H9 (cell line): ENCODE measurements around the gene TDRD3. TPM values are rescaled to one million over a fixed set of nuclear protein-coding genes. Genes with fewer than 3 reads are reported as not detected.
A peak's percentile ranks its signal among the peaks of the same experiment; 100 is the strongest.

Source experiments
- DNase-seq: peaks from one replicate; pipeline ENCODE4 v3.0.0-alpha.2; 2017
- H2AFZ ChIP-seq: one replicate; pipeline ENCODE4 v1.6.1; 2013; ENCODE audit warnings: mild to moderate bottlenecking, low read length, control low read depth, moderate library complexity
- H2AK5ac ChIP-seq: 2 replicates; pipeline ENCODE4 v1.6.1; 2013; ENCODE audit warnings: low read length, control low read depth, mixed read lengths; ENCODE audit not compliant: insufficient read length
- H2BK120ac ChIP-seq: one replicate; pipeline ENCODE4 v1.6.1; 2013; ENCODE audit warnings: low read depth, mild to moderate bottlenecking, low read length, control low read depth, inconsistent platforms; ENCODE audit not compliant: poor library complexity, severe bottlenecking
- H2BK12ac ChIP-seq: 2 replicates; pipeline ENCODE4 v1.6.1; 2013; ENCODE audit warnings: low read length, control low read depth, mixed read lengths, low read depth; ENCODE audit not compliant: insufficient read length
- H2BK15ac ChIP-seq: 2 replicates; pipeline ENCODE4 v1.6.1; 2013; ENCODE audit warnings: low read depth, low read length, control low read depth
- H2BK20ac ChIP-seq: one replicate; pipeline ENCODE4 v1.6.1; 2013; ENCODE audit warnings: low read depth, mild to moderate bottlenecking, low read length, control low read depth, inconsistent platforms; ENCODE audit not compliant: poor library complexity, severe bottlenecking
- H2BK5ac ChIP-seq: 2 replicates; pipeline ENCODE4 v1.6.1; 2013; ENCODE audit warnings: low read length, control low read depth, mixed read lengths; ENCODE audit not compliant: insufficient read length
- H3K14ac ChIP-seq: 2 replicates; pipeline ENCODE4 v1.6.1; 2013; ENCODE audit warnings: low read length, control low read depth; ENCODE audit not compliant: insufficient read depth
- H3K18ac ChIP-seq: 2 replicates; pipeline ENCODE4 v1.6.1; 2013; ENCODE audit warnings: low read depth, mild to moderate bottlenecking, mixed read lengths, low read length, control low read depth; ENCODE audit not compliant: insufficient read length
- H3K23ac ChIP-seq: 2 replicates; pipeline ENCODE4 v1.6.1; 2013; ENCODE audit warnings: low read length, control low read depth, mixed read lengths, low read depth; ENCODE audit not compliant: insufficient read length
- H3K23me2 ChIP-seq: 2 replicates; pipeline ENCODE4 v1.6.1; 2013; ENCODE audit warnings: low read depth, mild to moderate bottlenecking, mixed read lengths, low read length, control low read depth; ENCODE audit not compliant: insufficient read length, poor library complexity, severe bottlenecking
- H3K27ac ChIP-seq: 2 replicates; pipeline ENCODE4 v1.5.1; 2013; ENCODE audit warnings: low read length, control low read depth, mixed read lengths, low read depth; ENCODE audit not compliant: insufficient read length
- H3K27me3 ChIP-seq: 2 replicates; pipeline ENCODE4 v1.6.1; 2013; ENCODE audit warnings: low read length, control low read depth, inconsistent platforms; ENCODE audit not compliant: insufficient read depth
- H3K4ac ChIP-seq: 2 replicates; pipeline ENCODE4 v1.6.1; 2013; ENCODE audit warnings: low read depth, mild to moderate bottlenecking, control low read depth, inconsistent platforms, low read length, moderate library complexity
- H3K4me1 ChIP-seq: 2 replicates; pipeline ENCODE4 v1.6.1; 2013; ENCODE audit warnings: low read length, control low read depth, inconsistent platforms; ENCODE audit not compliant: insufficient read depth
- H3K4me2 ChIP-seq: 2 replicates; pipeline ENCODE4 v1.6.1; 2013; ENCODE audit warnings: low read length, control low read depth, mixed read lengths; ENCODE audit not compliant: insufficient read length, insufficient read depth
- H3K56ac ChIP-seq: 2 replicates; pipeline ENCODE4 v1.6.1; 2013; ENCODE audit warnings: low read depth, mild to moderate bottlenecking, mixed read lengths, low read length, control low read depth; ENCODE audit not compliant: insufficient read length
- H3K79me1 ChIP-seq: 2 replicates; pipeline ENCODE4 v1.6.1; 2013; ENCODE audit warnings: low read depth, mild to moderate bottlenecking, moderate library complexity, low read length, control low read depth, inconsistent platforms; ENCODE audit not compliant: insufficient read depth, poor library complexity, severe bottlenecking
- H3K79me2 ChIP-seq: 2 replicates; pipeline ENCODE4 v1.6.1; 2013; ENCODE audit warnings: low read length, control low read depth, inconsistent platforms; ENCODE audit not compliant: insufficient read depth
- H3K9ac ChIP-seq: 2 replicates; pipeline ENCODE4 v1.6.1; 2013; ENCODE audit warnings: low read length, control low read depth, mixed read lengths; ENCODE audit not compliant: insufficient read length; ENCODE audit errors: extremely low read depth
- H3K9me3 ChIP-seq: one replicate; pipeline ENCODE4 v1.6.1; 2013; ENCODE audit warnings: low read depth, low read length, inconsistent platforms; ENCODE audit not compliant: control insufficient read depth
- H3T11ph ChIP-seq: one replicate; pipeline ENCODE4 v1.6.1; 2013; ENCODE audit warnings: mild to moderate bottlenecking, low read length, control low read depth, inconsistent platforms
- H4K20me1 ChIP-seq: one replicate; pipeline ENCODE4 v1.6.1; 2013; ENCODE audit not compliant: control insufficient read depth, insufficient read length, insufficient read depth
- H4K5ac ChIP-seq: 2 replicates; pipeline ENCODE4 v1.6.1; 2013; ENCODE audit warnings: low read depth, mild to moderate bottlenecking, mixed read lengths, low read length, control low read depth; ENCODE audit not compliant: insufficient read length
- H4K8ac ChIP-seq: replicated peaks from 2 replicates; pipeline ENCODE4 v1.6.1; 2013; ENCODE audit warnings: low read length, control low read depth, mixed read lengths, low read depth; ENCODE audit not compliant: insufficient read length
- H4K91ac ChIP-seq: 2 replicates; pipeline ENCODE4 v1.6.1; 2013; ENCODE audit warnings: low read depth, mild to moderate bottlenecking, moderate library complexity, mixed read lengths, low read length, control low read depth; ENCODE audit not compliant: insufficient read length
- H3K27ac Mint-ChIP-seq, 3 experiments: 2 replicates in 2 of 3; 3 replicates in 1 of 3; pipeline ENCODE4 v1.8.0; 2020 to 2021; ENCODE audit warnings: mixed read lengths in 3 of 3, mild to moderate bottlenecking in 1 of 3, moderate library complexity in 1 of 3
- H3K27me3 Mint-ChIP-seq: 2 replicates; pipeline ENCODE4 v1.8.0; 2021; ENCODE audit warnings: low read depth, mild to moderate bottlenecking, moderate library complexity, mixed read lengths
- H3K36me3 Mint-ChIP-seq, 3 experiments: 2 replicates in 2 of 3; 3 replicates in 1 of 3; pipeline ENCODE4 v1.8.0; 2020 to 2021; ENCODE audit warnings: low read depth in 3 of 3, mixed read lengths in 3 of 3; ENCODE audit not compliant: insufficient read depth in 1 of 3
- H3K4me1 Mint-ChIP-seq, 2 experiments: 2 replicates each; pipeline ENCODE4 v1.8.0; 2020; ENCODE audit warnings: mixed read lengths in 2 of 2
- H3K4me3 Mint-ChIP-seq, 2 experiments: 2 replicates in 1 of 2; 3 replicates in 1 of 2; pipeline ENCODE4 v1.8.0; 2020 to 2021; ENCODE audit warnings: mild to moderate bottlenecking in 2 of 2, mixed read lengths in 2 of 2, moderate library complexity in 1 of 2
- H3K9me3 Mint-ChIP-seq, 2 experiments: 2 replicates in 1 of 2; 3 replicates in 1 of 2; pipeline ENCODE4 v1.8.0; 2020; ENCODE audit warnings: mild to moderate bottlenecking in 2 of 2, mixed read lengths in 2 of 2, moderate library complexity in 1 of 2
- total RNA-seq: library from RNA; stranded (reverse); gene quantifications from 2 replicates; pipeline ENCODE4 v1.2.1, GENCODE V29; 2021
- TF ChIP-seq, protein P1 (sequence below): fragments of 200-600 bp; sonication (generic); conservative IDR thresholded peaks from 3 replicates; pipeline ENCODE4 v1.8.0; 2021; ENCODE audit warnings: antibody characterized with exemption, mild to moderate bottlenecking

The TDRD3 gene
- total RNA-seq, 1 experiment from 2014 or later = 16.1 TPM

DNA sequence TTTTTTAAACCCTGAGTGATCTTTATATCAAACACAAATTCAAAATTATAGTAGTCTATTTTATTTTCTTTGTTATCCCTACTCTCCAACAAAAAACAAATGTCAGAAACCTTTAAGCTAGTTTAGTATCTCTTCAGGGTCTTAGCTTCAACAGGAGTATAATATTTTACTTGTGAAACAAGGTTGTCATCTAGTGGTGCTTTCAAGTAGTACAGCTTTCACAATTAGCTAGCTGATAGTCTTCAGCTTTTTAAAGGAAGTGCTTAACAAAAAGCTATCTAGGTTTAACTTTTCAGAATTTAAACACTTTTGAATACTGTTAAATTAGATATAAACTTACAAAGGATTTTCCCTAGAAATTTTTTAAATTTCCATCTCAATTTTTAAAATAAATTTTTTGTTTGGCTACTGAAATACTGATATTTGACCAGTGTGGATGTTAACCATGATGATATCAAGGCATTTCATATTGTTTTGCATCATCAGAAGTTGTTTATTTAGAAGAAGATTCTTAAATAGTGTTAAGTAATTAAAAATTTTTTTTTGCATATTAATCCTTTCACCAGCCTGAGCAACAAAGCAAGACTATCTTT, 34.2 kb downstream of the TDRD3 start:
- Mint-ChIP-seq H3K4me3 (no peak overlapping the region), H3K9me3 (peaks cover 6 to 8% of the 10 kb centered on the region in 2 experiments; a peak in 4 of 5 replicates), H3K27me3 (no peaks in the 10 kb centered on the region), H3K27ac (no peak overlapping the region), H3K4me1 (peaks cover 5 to 11% of the 10 kb centered on the region in 2 experiments), H3K36me3 (peaks cover 9 to 11% (median 9%) of the 10 kb centered on the region in 3 experiments; a peak in 6 of 7 replicates)
- Histone ChIP-seq H2AK5ac (no peak overlapping the region), H3K9me3 (no peaks in the 10 kb centered on the region), H3T11ph (no peak overlapping the region), H3K14ac (no peak overlapping the region), H2BK15ac (no peak overlapping the region), H4K20me1 (no peaks in the 10 kb centered on the region), H3K79me2 (no peaks in the 10 kb centered on the region; the same call in none of the 2 replicates), H3K23me2 (no peaks in the 10 kb centered on the region), H3K9ac (no peak overlapping the region), H3K56ac (no peak overlapping the region), H3K4me1 (no peaks in the 10 kb centered on the region), H4K8ac (no peak overlapping the region), H2BK120ac (no peak overlapping the region), H3K23ac (no peak overlapping the region), H2BK12ac (no peak overlapping the region), H3K4me2 (no peak overlapping the region), H3K18ac (no peak overlapping the region), H2AFZ (no peak overlapping the region), H2BK5ac (no peak overlapping the region), H4K91ac (no peak overlapping the region), H3K27me3 (no peaks in the 10 kb centered on the region), H3K27ac (no peak overlapping the region), H3K79me1 (no peaks in the 10 kb centered on the region), H4K5ac (no peak overlapping the region), H3K4ac (no peak overlapping the region), H2BK20ac (no peak overlapping the region)
- no peak for DNase-seq
- TF ChIP-seq, protein P1, sequence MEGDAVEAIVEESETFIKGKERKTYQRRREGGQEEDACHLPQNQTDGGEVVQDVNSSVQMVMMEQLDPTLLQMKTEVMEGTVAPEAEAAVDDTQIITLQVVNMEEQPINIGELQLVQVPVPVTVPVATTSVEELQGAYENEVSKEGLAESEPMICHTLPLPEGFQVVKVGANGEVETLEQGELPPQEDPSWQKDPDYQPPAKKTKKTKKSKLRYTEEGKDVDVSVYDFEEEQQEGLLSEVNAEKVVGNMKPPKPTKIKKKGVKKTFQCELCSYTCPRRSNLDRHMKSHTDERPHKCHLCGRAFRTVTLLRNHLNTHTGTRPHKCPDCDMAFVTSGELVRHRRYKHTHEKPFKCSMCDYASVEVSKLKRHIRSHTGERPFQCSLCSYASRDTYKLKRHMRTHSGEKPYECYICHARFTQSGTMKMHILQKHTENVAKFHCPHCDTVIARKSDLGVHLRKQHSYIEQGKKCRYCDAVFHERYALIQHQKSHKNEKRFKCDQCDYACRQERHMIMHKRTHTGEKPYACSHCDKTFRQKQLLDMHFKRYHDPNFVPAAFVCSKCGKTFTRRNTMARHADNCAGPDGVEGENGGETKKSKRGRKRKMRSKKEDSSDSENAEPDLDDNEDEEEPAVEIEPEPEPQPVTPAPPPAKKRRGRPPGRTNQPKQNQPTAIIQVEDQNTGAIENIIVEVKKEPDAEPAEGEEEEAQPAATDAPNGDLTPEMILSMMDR = peak; percentile 97
